H9 (cell line): ENCODE measurements around the gene SHBG. TPM values are rescaled to one million over a fixed set of nuclear protein-coding genes. Genes with fewer than 3 reads are reported as not detected.

Experiments
- DNase-seq: peaks from one replicate; pipeline ENCODE4 v3.0.0-alpha.2; 2017
- H2AFZ ChIP-seq: one replicate; pipeline ENCODE4 v1.6.1; 2013; ENCODE audit warnings: mild to moderate bottlenecking, low read length, control low read depth, moderate library complexity
- H2AK5ac ChIP-seq: 2 replicates; pipeline ENCODE4 v1.6.1; 2013; ENCODE audit warnings: low read length, control low read depth, mixed read lengths; ENCODE audit not compliant: insufficient read length
- H2BK120ac ChIP-seq: one replicate; pipeline ENCODE4 v1.6.1; 2013; ENCODE audit warnings: low read depth, mild to moderate bottlenecking, low read length, control low read depth, inconsistent platforms; ENCODE audit not compliant: poor library complexity, severe bottlenecking
- H2BK12ac ChIP-seq: 2 replicates; pipeline ENCODE4 v1.6.1; 2013; ENCODE audit warnings: low read length, control low read depth, mixed read lengths, low read depth; ENCODE audit not compliant: insufficient read length
- H2BK15ac ChIP-seq: 2 replicates; pipeline ENCODE4 v1.6.1; 2013; ENCODE audit warnings: low read depth, low read length, control low read depth
- H2BK20ac ChIP-seq: one replicate; pipeline ENCODE4 v1.6.1; 2013; ENCODE audit warnings: low read depth, mild to moderate bottlenecking, low read length, control low read depth, inconsistent platforms; ENCODE audit not compliant: poor library complexity, severe bottlenecking
- H2BK5ac ChIP-seq: 2 replicates; pipeline ENCODE4 v1.6.1; 2013; ENCODE audit warnings: low read length, control low read depth, mixed read lengths; ENCODE audit not compliant: insufficient read length
- H3K14ac ChIP-seq: 2 replicates; pipeline ENCODE4 v1.6.1; 2013; ENCODE audit warnings: low read length, control low read depth; ENCODE audit not compliant: insufficient read depth
- H3K18ac ChIP-seq: 2 replicates; pipeline ENCODE4 v1.6.1; 2013; ENCODE audit warnings: low read depth, mild to moderate bottlenecking, mixed read lengths, low read length, control low read depth; ENCODE audit not compliant: insufficient read length
- H3K23ac ChIP-seq: 2 replicates; pipeline ENCODE4 v1.6.1; 2013; ENCODE audit warnings: low read length, control low read depth, mixed read lengths, low read depth; ENCODE audit not compliant: insufficient read length
- H3K23me2 ChIP-seq: 2 replicates; pipeline ENCODE4 v1.6.1; 2013; ENCODE audit warnings: low read depth, mild to moderate bottlenecking, mixed read lengths, low read length, control low read depth; ENCODE audit not compliant: insufficient read length, poor library complexity, severe bottlenecking
- H3K27ac ChIP-seq: 2 replicates; pipeline ENCODE4 v1.5.1; 2013; ENCODE audit warnings: low read length, control low read depth, mixed read lengths, low read depth; ENCODE audit not compliant: insufficient read length
- H3K27me3 ChIP-seq: 2 replicates; pipeline ENCODE4 v1.6.1; 2013; ENCODE audit warnings: low read length, control low read depth, inconsistent platforms; ENCODE audit not compliant: insufficient read depth
- H3K4ac ChIP-seq: 2 replicates; pipeline ENCODE4 v1.6.1; 2013; ENCODE audit warnings: low read depth, mild to moderate bottlenecking, control low read depth, inconsistent platforms, low read length, moderate library complexity
- H3K4me1 ChIP-seq: 2 replicates; pipeline ENCODE4 v1.6.1; 2013; ENCODE audit warnings: low read length, control low read depth, inconsistent platforms; ENCODE audit not compliant: insufficient read depth
- H3K4me2 ChIP-seq: 2 replicates; pipeline ENCODE4 v1.6.1; 2013; ENCODE audit warnings: low read length, control low read depth, mixed read lengths; ENCODE audit not compliant: insufficient read length, insufficient read depth
- H3K56ac ChIP-seq: 2 replicates; pipeline ENCODE4 v1.6.1; 2013; ENCODE audit warnings: low read depth, mild to moderate bottlenecking, mixed read lengths, low read length, control low read depth; ENCODE audit not compliant: insufficient read length
- H3K79me1 ChIP-seq: 2 replicates; pipeline ENCODE4 v1.6.1; 2013; ENCODE audit warnings: low read depth, mild to moderate bottlenecking, moderate library complexity, low read length, control low read depth, inconsistent platforms; ENCODE audit not compliant: insufficient read depth, poor library complexity, severe bottlenecking
- H3K79me2 ChIP-seq: 2 replicates; pipeline ENCODE4 v1.6.1; 2013; ENCODE audit warnings: low read length, control low read depth, inconsistent platforms; ENCODE audit not compliant: insufficient read depth
- H3K9ac ChIP-seq: 2 replicates; pipeline ENCODE4 v1.6.1; 2013; ENCODE audit warnings: low read length, control low read depth, mixed read lengths; ENCODE audit not compliant: insufficient read length; ENCODE audit errors: extremely low read depth
- H3K9me3 ChIP-seq: one replicate; pipeline ENCODE4 v1.6.1; 2013; ENCODE audit warnings: low read depth, low read length, inconsistent platforms; ENCODE audit not compliant: control insufficient read depth
- H3T11ph ChIP-seq: one replicate; pipeline ENCODE4 v1.6.1; 2013; ENCODE audit warnings: mild to moderate bottlenecking, low read length, control low read depth, inconsistent platforms
- H4K20me1 ChIP-seq: one replicate; pipeline ENCODE4 v1.6.1; 2013; ENCODE audit not compliant: control insufficient read depth, insufficient read length, insufficient read depth
- H4K5ac ChIP-seq: 2 replicates; pipeline ENCODE4 v1.6.1; 2013; ENCODE audit warnings: low read depth, mild to moderate bottlenecking, mixed read lengths, low read length, control low read depth; ENCODE audit not compliant: insufficient read length
- H4K8ac ChIP-seq: replicated peaks from 2 replicates; pipeline ENCODE4 v1.6.1; 2013; ENCODE audit warnings: low read length, control low read depth, mixed read lengths, low read depth; ENCODE audit not compliant: insufficient read length
- H4K91ac ChIP-seq: 2 replicates; pipeline ENCODE4 v1.6.1; 2013; ENCODE audit warnings: low read depth, mild to moderate bottlenecking, moderate library complexity, mixed read lengths, low read length, control low read depth; ENCODE audit not compliant: insufficient read length
- H3K27ac Mint-ChIP-seq, 3 experiments: 2 replicates in 2 of 3; 3 replicates in 1 of 3; pipeline ENCODE4 v1.8.0; 2020 to 2021; ENCODE audit warnings: mixed read lengths in 3 of 3, mild to moderate bottlenecking in 1 of 3, moderate library complexity in 1 of 3
- H3K27me3 Mint-ChIP-seq: 2 replicates; pipeline ENCODE4 v1.8.0; 2021; ENCODE audit warnings: low read depth, mild to moderate bottlenecking, moderate library complexity, mixed read lengths
- H3K36me3 Mint-ChIP-seq, 3 experiments: 2 replicates in 2 of 3; 3 replicates in 1 of 3; pipeline ENCODE4 v1.8.0; 2020 to 2021; ENCODE audit warnings: low read depth in 3 of 3, mixed read lengths in 3 of 3; ENCODE audit not compliant: insufficient read depth in 1 of 3
- H3K4me1 Mint-ChIP-seq, 2 experiments: 2 replicates each; pipeline ENCODE4 v1.8.0; 2020; ENCODE audit warnings: mixed read lengths in 2 of 2
- H3K4me3 Mint-ChIP-seq, 2 experiments: 2 replicates in 1 of 2; 3 replicates in 1 of 2; pipeline ENCODE4 v1.8.0; 2020 to 2021; ENCODE audit warnings: mild to moderate bottlenecking in 2 of 2, mixed read lengths in 2 of 2, moderate library complexity in 1 of 2
- H3K9me3 Mint-ChIP-seq, 2 experiments: 2 replicates in 1 of 2; 3 replicates in 1 of 2; pipeline ENCODE4 v1.8.0; 2020; ENCODE audit warnings: mild to moderate bottlenecking in 2 of 2, mixed read lengths in 2 of 2, moderate library complexity in 1 of 2
- CTCF ChIP-seq: fragments of 200-600 bp; sonication (generic); conservative IDR thresholded peaks from 3 replicates; pipeline ENCODE4 v1.8.0; 2021; ENCODE audit warnings: antibody characterized with exemption, mild to moderate bottlenecking
- WGBS: extraction: QIAGEN DNeasy Blood & Tissue Kit; methylation state at CpG from one replicate; pipeline ENCODE4 v1.1.7; 2013; ENCODE audit warnings: missing lambda C conversion rate, low lambda C conversion rate, mixed read lengths; ENCODE audit not compliant: insufficient read length; ENCODE audit errors: extremely low coverage; 5-methylcytosine and 5-hydroxymethylcytosine counted together
- total RNA-seq: library from RNA; stranded (reverse); gene quantifications from 2 replicates; pipeline ENCODE4 v1.2.1, GENCODE V29; 2021

SHBG gene
- total RNA-seq, 1 experiment from 2014 or later = 1.6 TPM

GRCh38 chr17:7620835-7621234 lies 9.1 kb upstream of the SHBG start:
- no peaks in the 10 kb centered on the region for H3K9me3 Mint-ChIP-seq
- no peak overlapping the region for H3K4me3 Mint-ChIP-seq
- Histone ChIP-seq H3K9ac (no peak overlapping the region), H3K79me1 (no peaks in the 10 kb centered on the region), H3K14ac (no peak overlapping the region), H3T11ph (no peak overlapping the region), H2BK15ac (no peak overlapping the region), H2BK20ac (no peak overlapping the region), H2BK120ac (no peak overlapping the region), H3K27ac (no peak overlapping the region), H3K27me3 (no peaks in the 10 kb centered on the region), H2AFZ (no peak overlapping the region), H3K18ac (no peak overlapping the region), H3K79me2 (no peaks in the 10 kb centered on the region), H3K23me2 (no peaks in the 10 kb centered on the region), H3K23ac (no peak overlapping the region), H3K4ac (no peak overlapping the region), H4K20me1 (no peaks in the 10 kb centered on the region), H3K4me1 (no peaks in the 10 kb centered on the region), H4K5ac (no peak overlapping the region), H2BK12ac (no peak overlapping the region), H2AK5ac (no peak overlapping the region), H4K91ac (no peak overlapping the region), H4K8ac (no peak overlapping the region), H3K56ac (no peak overlapping the region), H2BK5ac (no peak overlapping the region), H3K9me3 (no peaks in the 10 kb centered on the region), H3K4me2 (no peak overlapping the region)
- H3K36me3 Mint-ChIP-seq = peaks cover 0 to 11% (median 4%) of the 10 kb centered on the region in 3 experiments; a peak in 4 of 7 replicates
- WGBS = no CpG with 5 or more reads among the region's 8 CpGs
- no peaks in the 10 kb centered on the region for H3K4me1 Mint-ChIP-seq
- no peak for TF ChIP-seq CTCF
- no peak overlapping the region for H3K27ac Mint-ChIP-seq
- no peaks in the 10 kb centered on the region for H3K27me3 Mint-ChIP-seq
- DNase-seq = no peak
